HEK293 (cell line): ENCODE measurements around the gene MFGE8.

Experiments used
- CTCF ChIA-PET: fragments of 350-600 bp; formaldehyde crosslinking; extraction: SDS; loops from one replicate; lab custom pipeline; 2021; ENCODE audit warnings: antibody characterized with exemption; lab: Yijun Ruan, JAX
- POLR2A ChIA-PET: fragments of 300-600 bp; formaldehyde crosslinking; extraction: SDS; loops from one replicate; lab custom pipeline; 2020; ENCODE audit warnings: antibody characterized with exemption, inconsistent platforms; lab: Yijun Ruan, JAX
- H3K27ac ChIP-seq: fragments of 200-500 bp; sonication (Bioruptor generic); 2 replicates; pipeline ENCODE4 v1.5.1; 2014; ENCODE audit warnings: low read depth, low read length, control low read depth, inconsistent platforms; ENCODE audit errors: extremely low read depth
- H3K36me3 ChIP-seq, 2 experiments: fragments of 200-500 bp in 1 of 2; sonication (Bioruptor generic) in 1 of 2; 1 replicate in 1 of 2; 2 replicates in 1 of 2; pipeline ENCODE4 v1.5.1; 2014 to 2017; ENCODE audit warnings: inconsistent platforms in 2 of 2, low read length in 2 of 2; ENCODE audit not compliant: control insufficient read depth in 2 of 2, insufficient read depth in 1 of 2
- H3K4me1 ChIP-seq: fragments of 200-500 bp; sonication (Bioruptor generic); 2 replicates; pipeline ENCODE4 v1.5.1; 2014; ENCODE audit warnings: mild to moderate bottlenecking, low read length, inconsistent platforms; ENCODE audit not compliant: control insufficient read depth, insufficient read depth
- H3K4me3 ChIP-seq: 2 replicates; pipeline ENCODE4 v1.5.1; 2011; ENCODE audit warnings: low read depth, mild to moderate bottlenecking, control low read depth, low read length, moderate library complexity
- H3K9me3 ChIP-seq: fragments of 200-500 bp; sonication (Bioruptor generic); 2 replicates; pipeline ENCODE4 v1.5.1; 2014; ENCODE audit warnings: low read depth, low read length, inconsistent platforms; ENCODE audit not compliant: control insufficient read depth, insufficient read depth
- GLI2 ChIP-seq: fragments of 450-650 bp; formaldehyde crosslinking; IDR thresholded peaks from 2 replicates; pipeline ENCODE4; 2017; ENCODE audit warnings: missing biosample characterization, missing genetic modification characterization, low read depth, borderline replicate concordance
- GLIS1 ChIP-seq: fragments of 450-650 bp; formaldehyde crosslinking; IDR thresholded peaks from 2 replicates; pipeline ENCODE4 v1.5.1; 2016; ENCODE audit warnings: missing biosample characterization, missing genetic modification characterization
- GLIS2 ChIP-seq: fragments of 450-650 bp; formaldehyde crosslinking; IDR thresholded peaks from 2 replicates; pipeline ENCODE4 v1.5.1; 2016; ENCODE audit warnings: missing biosample characterization, missing genetic modification characterization
- ZBTB10 ChIP-seq: fragments of 450-650 bp; formaldehyde crosslinking; IDR thresholded peaks from 2 replicates; pipeline ENCODE4 v1.5.1; 2016; ENCODE audit warnings: missing biosample characterization, missing genetic modification characterization
- ZBTB49 ChIP-seq: fragments of 450-650 bp; formaldehyde crosslinking; IDR thresholded peaks from 2 replicates; pipeline ENCODE4 v1.5.1; 2016; ENCODE audit warnings: missing biosample characterization, missing genetic modification characterization, low read depth
- ZIC2 ChIP-seq: fragments of 450-650 bp; formaldehyde crosslinking; IDR thresholded peaks from 2 replicates; pipeline ENCODE4 v1.5.1; 2016; ENCODE audit warnings: missing biosample characterization, missing genetic modification characterization
- ZNF449 ChIP-seq: fragments of 450-650 bp; formaldehyde crosslinking; IDR thresholded peaks from 2 replicates; pipeline ENCODE4 v1.5.1; 2017; ENCODE audit warnings: missing biosample characterization, mild to moderate bottlenecking, missing genetic modification characterization, moderate library complexity
- ZNF623 ChIP-seq: fragments of 450-650 bp; formaldehyde crosslinking; IDR thresholded peaks from 2 replicates; pipeline ENCODE4 v1.5.1; 2016; ENCODE audit warnings: missing biosample characterization, missing genetic modification characterization
- ZNF701 ChIP-seq: fragments of 450-650 bp; formaldehyde crosslinking; IDR thresholded peaks from 2 replicates; pipeline ENCODE4 v1.5.1; 2016; ENCODE audit warnings: missing biosample characterization, missing genetic modification characterization
- ZSCAN18 ChIP-seq: fragments of 450-650 bp; formaldehyde crosslinking; IDR thresholded peaks from 2 replicates; pipeline ENCODE4 v1.5.1; 2016; ENCODE audit warnings: missing biosample characterization, missing genetic modification characterization

The MFGE8 gene

GRCh38 chr15:88908697-88909621, 4.2 kb downstream of the MFGE8 start:
- Histone ChIP-seq H3K27ac (no peak overlapping the region), H3K36me3 (peaks cover 3 to 70% of the 10 kb centered on the region in 2 experiments; a peak in 1 of 3 replicates)
- CTCF ChIA-PET = interaction anchor here (0.5 kb wide), 1 partner anchor 586 kb away, joined by 3 read pairs; no protein-coding TSS in a partner anchor

More at GRCh38 chr15:88908697-88909621, 4.2 kb downstream of the MFGE8 start:
- H3K4me1 ChIP-seq = peaks cover 6% of the 10 kb centered on the region
- H3K9me3 ChIP-seq = no peaks in the 10 kb centered on the region
- POLR2A ChIA-PET = interaction anchor here (1.1 kb wide), 1 partner anchor 14 kb away, joined by 3 read pairs; the partner anchor contains the start of gene HAPLN3
- no peak for TF ChIP-seq ZNF701 (tag by site-specific recombination)
- TF ChIP-seq ZSCAN18 (tag by site-specific recombination) = no peak
- TF ChIP-seq GLIS1 (tag by site-specific recombination) = peak; percentile 79
- TF ChIP-seq ZIC2 = peak; percentile 87
- TF ChIP-seq ZBTB10 (tag by site-specific recombination) = no peak
- TF ChIP-seq ZNF449 (tag by site-specific recombination) = no peak
- TF ChIP-seq ZBTB49 (tag by site-specific recombination) = no peak
- no peak for TF ChIP-seq GLI2 (tag by site-specific recombination)
- TF ChIP-seq GLIS2 (tag by site-specific recombination) = peak; percentile 47; the same call in 1 of the 2 replicates
- TF ChIP-seq ZNF623 = no peak
- H3K4me3 ChIP-seq = no peak overlapping the region
